ENCODE data around the gene KTI12.

The KTI12 gene

DNA sequence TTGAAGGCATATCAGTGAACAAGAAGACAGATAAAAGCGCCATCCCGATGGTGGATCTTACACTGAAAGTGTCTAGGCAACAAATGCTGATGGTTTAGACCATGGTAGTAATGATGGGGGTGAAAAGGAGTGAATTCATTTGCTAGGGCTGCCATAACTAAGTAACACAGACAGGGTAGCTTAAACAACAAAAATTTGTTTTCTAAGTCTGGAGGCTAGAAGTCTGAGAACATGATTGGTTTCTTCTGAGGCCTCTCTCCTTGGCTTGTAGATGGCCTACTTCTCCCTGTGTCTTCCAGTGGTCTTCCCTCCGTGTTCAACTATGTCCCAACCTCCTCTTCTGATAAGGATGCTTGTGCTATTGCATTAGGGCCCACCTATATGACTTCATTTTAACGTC lies 29.7 kb downstream of the KTI12 start:
- no peak for TF ChIP-seq CTCF (IDR thresholded peaks at IDR 0.05; ENCODE audit: low read depth, low read length)
- no peak for DNase-seq (ENCODE audit: low read depth in 2 of 2)
- no peak overlapping the region for H3K4me3 ChIP-seq (replicated peaks in 1 of 2; ENCODE audit: low read depth in 2 of 2, low read length in 2 of 2)

GRCh38 chr1:52002038-52002917 lies 31.3 kb downstream of the KTI12 start:
- TF ChIP-seq CTCF (IDR thresholded peaks at IDR 0.05; ENCODE audit: low read depth, low read length), result peak; percentile 88
- DNase-seq (ENCODE audit: low read depth in 2 of 2), result peak; percentile 94 to 96
- no peak overlapping the region for H3K4me3 ChIP-seq (replicated peaks in 1 of 2; ENCODE audit: low read depth in 2 of 2, low read length in 2 of 2)

DNA sequence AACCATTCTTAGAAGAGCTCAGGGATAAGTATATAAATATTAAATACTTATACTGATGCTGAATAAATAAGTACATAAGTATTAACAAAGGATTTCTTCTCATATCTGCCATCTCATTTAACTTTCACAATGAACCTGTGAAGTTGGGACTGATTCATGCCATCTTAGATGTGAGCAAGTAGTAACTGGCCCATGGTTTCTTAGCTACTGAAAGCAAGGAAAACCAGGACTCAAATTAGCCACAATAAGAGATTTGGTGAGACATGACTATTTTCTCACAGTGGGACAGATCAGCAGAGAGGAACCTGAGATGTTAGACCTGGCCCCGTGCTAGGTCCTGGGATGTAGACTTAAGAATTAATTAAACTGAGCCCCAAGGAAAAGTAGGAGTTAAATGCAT lies 34.9 kb downstream of the KTI12 start:
- no peak for DNase-seq (ENCODE audit: low read depth in 2 of 2)

GRCh38 chr1:51997974-51998382 lies 35.6 kb downstream of the KTI12 start:
- TF ChIP-seq CTCF (IDR thresholded peaks at IDR 0.05; ENCODE audit: low read depth, low read length), result no peak
- DNase-seq (ENCODE audit: low read depth in 2 of 2), result no peak
- no peak overlapping the region for H3K4me3 ChIP-seq (replicated peaks in 1 of 2; ENCODE audit: low read depth in 2 of 2, low read length in 2 of 2)

More for the DNA sequence above, 34.9 kb downstream of the KTI12 start:
- no peak overlapping the region for H3K4me3 ChIP-seq (replicated peaks in 1 of 2; ENCODE audit: low read depth in 2 of 2, low read length in 2 of 2)
- TF ChIP-seq CTCF (IDR thresholded peaks at IDR 0.05; ENCODE audit: low read depth, low read length), result no peak

DNA sequence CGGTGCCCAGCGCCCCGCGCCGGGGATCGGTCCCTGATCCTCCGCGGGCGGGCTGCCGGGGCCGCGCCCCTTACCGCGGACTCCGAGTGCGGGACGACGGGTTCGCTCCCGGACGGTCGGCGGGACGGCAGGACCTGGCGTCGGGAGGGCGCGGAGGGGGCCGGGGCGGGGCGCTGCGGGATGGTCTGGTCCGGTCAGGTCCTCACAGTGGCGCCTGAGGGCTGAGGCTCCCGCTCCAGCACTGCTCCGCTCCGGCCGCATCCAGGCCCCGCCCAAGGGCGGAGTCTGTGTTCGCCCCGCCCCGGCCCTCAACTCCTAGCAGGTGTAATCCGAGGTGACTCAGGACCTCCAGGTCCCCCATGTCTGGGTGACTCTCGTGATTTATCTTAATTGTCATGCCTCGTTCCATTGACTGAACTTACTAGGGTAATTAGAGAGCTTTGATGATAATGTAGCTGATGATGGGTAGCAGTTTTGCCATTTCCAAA lies 43.1 kb downstream of the KTI12 start, which contains the start of gene RAB3B:
Gene RAB3B (minus strand): TSS at position 223 of the 488 bp plus-strand sequence. CDS start 13,583 bp downstream, outside the sequence.
- peak; percentile 59 to 68 for DNase-seq (ENCODE audit: low read depth in 2 of 2)
- TF ChIP-seq CTCF (IDR thresholded peaks at IDR 0.05; ENCODE audit: low read depth, low read length), result no peak
- peak within 1 kb of the TSS; percentile 48 to 60 for H3K4me3 ChIP-seq (replicated peaks in 1 of 2; ENCODE audit: low read depth in 2 of 2, low read length in 2 of 2)

GRCh38 chr1:51989582-51990477 lies 43.8 kb downstream of the KTI12 start:
- H3K4me3 ChIP-seq (replicated peaks in 1 of 2; ENCODE audit: low read depth in 2 of 2, low read length in 2 of 2), result peak overlapping the region; percentile 48 to 60
- no peak for DNase-seq (ENCODE audit: low read depth in 2 of 2)
- no peak for TF ChIP-seq CTCF (IDR thresholded peaks at IDR 0.05; ENCODE audit: low read depth, low read length)
